ENCODE results near the gene USH2A. TPM values are rescaled to one million over a fixed set of nuclear protein-coding genes. Genes with fewer than 3 reads are reported as not detected.

USH2A gene
- total and polyA plus RNA-seq, 2 experiments from 2014 or later: 0.24 TPM; not detected in 1

DNA sequence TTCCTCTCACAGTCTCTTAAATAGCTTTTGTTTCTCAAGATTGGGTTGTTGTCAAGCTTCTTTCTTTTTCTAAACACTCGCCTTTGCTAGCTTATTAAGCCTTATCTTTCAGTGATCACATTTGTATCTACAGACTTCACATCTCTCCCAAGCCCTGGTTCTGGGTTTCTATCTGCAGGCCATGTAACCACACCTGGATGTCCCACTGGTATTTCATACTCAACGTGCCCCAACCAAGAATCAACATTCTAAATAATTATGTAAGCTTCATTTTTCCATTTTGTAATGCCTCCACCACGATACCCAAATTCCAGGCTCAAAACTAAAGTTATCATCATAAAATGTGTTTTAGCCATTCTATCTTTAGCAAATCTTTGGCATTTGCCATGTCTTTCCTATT, 372.2 kb downstream of the USH2A start:
- Histone ChIP-seq H3K4me1 (ENCODE audit: low read depth) (no peaks in the 10 kb centered on the region), H3K4me3 (no peak overlapping the region), H3K27ac (no peak overlapping the region), H3K9me3 (ENCODE audit: low read depth) (no peaks in the 10 kb centered on the region), H3K27me3 (no peaks in the 10 kb centered on the region), H3K36me3 (no peaks in the 10 kb centered on the region)
- TF ChIP-seq, protein P1, sequence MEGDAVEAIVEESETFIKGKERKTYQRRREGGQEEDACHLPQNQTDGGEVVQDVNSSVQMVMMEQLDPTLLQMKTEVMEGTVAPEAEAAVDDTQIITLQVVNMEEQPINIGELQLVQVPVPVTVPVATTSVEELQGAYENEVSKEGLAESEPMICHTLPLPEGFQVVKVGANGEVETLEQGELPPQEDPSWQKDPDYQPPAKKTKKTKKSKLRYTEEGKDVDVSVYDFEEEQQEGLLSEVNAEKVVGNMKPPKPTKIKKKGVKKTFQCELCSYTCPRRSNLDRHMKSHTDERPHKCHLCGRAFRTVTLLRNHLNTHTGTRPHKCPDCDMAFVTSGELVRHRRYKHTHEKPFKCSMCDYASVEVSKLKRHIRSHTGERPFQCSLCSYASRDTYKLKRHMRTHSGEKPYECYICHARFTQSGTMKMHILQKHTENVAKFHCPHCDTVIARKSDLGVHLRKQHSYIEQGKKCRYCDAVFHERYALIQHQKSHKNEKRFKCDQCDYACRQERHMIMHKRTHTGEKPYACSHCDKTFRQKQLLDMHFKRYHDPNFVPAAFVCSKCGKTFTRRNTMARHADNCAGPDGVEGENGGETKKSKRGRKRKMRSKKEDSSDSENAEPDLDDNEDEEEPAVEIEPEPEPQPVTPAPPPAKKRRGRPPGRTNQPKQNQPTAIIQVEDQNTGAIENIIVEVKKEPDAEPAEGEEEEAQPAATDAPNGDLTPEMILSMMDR (IDR thresholded peaks at IDR 0.05; ENCODE audit: low read depth, low read length): no peak
- DNase-seq (ENCODE audit: low read depth in 1 of 2, low spot score in 1 of 2): no peak

DNA sequence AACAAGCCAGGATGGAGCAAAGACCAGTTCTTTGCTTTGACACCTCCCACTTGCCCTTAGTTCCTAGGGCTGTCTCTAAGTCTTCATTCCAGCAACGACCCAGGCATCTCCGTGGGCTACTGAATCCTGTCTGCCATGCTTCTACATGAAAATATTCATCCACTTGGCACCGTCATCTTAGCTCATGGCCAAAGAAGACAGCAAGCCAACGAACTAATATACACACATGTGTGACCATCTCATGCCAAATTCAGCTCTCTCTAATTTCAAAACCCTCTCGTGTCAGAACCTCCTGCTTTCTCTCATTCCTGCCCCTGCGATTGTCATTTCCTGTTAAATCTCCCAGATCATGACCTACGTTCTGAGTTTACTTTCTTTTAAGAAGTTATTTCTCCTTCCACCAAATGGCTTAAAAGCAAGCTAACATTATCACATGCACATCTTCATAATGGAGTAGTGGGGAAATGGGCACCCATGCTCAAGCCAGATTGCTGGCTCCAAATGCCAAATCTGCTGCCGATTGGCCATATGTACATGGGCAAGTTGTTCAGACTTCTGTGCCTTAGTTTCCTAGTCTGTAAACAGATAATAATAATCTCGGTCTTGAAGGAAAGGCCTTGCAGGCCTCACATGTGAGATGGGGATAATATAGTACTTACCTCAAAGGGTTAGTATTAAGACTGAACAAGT, 373.4 kb downstream of the USH2A start:
- Histone ChIP-seq H3K4me3 (no peak overlapping the region), H3K4me1 (ENCODE audit: low read depth) (no peaks in the 10 kb centered on the region), H3K36me3 (no peaks in the 10 kb centered on the region), H3K9me3 (ENCODE audit: low read depth) (no peaks in the 10 kb centered on the region), H3K27ac (no peak overlapping the region), H3K27me3 (no peaks in the 10 kb centered on the region)
- DNase-seq (ENCODE audit: low read depth in 1 of 2, low spot score in 1 of 2): no peak
- TF ChIP-seq, protein P1 (IDR thresholded peaks at IDR 0.05; ENCODE audit: low read depth, low read length): no peak

DNA sequence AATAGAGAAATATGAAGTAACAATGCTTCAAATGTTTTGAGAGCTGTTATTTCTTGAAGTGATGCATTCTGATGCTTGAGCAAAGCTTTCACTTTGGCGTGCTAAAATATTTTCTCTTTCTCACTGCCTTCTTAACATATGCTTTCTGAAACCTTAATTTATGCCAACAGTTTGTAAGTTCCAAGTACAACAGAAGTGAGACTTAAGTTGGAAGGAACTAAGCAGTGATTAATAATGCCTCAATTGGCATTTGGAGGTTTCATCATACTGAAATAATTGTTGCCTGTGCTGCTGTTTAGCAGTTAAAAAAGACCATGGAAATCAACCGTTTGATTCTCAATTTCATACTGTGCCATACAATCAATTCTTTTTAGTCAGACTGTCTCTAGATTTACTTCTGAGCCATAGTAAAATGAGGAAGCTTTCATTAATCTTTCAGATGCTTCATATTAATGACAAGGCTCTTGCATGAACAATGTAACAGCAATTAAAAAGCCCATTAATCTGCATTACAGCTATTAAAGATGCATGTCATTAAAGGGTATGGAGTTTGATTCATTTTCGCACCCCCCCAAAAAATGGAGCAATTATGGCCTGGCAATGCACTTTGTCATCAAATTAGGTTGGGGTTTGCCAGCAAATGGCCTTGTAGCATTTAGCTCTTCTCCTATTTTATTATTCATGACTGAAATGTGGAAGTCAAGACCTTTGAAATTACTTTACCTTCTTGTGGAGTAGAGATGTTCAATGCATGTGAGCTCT, 375.3 kb downstream of the USH2A start:
- H3K4me1 ChIP-seq (ENCODE audit: low read depth): no peaks in the 10 kb centered on the region
- DNase-seq (ENCODE audit: low read depth in 1 of 2, low spot score in 1 of 2): no peak
- no peak overlapping the region for H3K27ac ChIP-seq
- no peak overlapping the region for H3K4me3 ChIP-seq
- H3K9me3 ChIP-seq (ENCODE audit: low read depth): no peaks in the 10 kb centered on the region
- H3K27me3 ChIP-seq: no peaks in the 10 kb centered on the region
- TF ChIP-seq, protein P1 (IDR thresholded peaks at IDR 0.05; ENCODE audit: low read depth, low read length): no peak
- H3K36me3 ChIP-seq: no peaks in the 10 kb centered on the region

DNA sequence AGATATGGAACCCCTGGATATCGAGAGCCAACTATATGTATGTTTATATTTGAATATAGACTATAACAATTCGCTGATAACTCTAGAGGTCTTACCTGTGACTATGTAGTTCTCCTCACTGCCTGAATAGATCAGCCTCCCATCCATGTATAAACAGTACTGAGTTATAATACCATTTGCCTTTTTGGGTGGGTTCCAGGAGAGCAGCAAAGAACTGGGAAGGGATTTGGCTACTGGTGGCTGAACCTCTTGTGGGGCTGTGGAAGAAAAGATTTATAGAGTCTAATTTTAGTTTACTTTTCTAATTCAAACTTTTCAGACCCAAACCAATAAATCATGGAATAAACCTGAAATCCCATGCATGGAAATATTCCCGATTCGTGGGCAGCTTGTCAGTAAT, 376.9 kb downstream of the USH2A start:
- Histone ChIP-seq H3K27ac (no peak overlapping the region), H3K4me1 (ENCODE audit: low read depth) (no peaks in the 10 kb centered on the region), H3K36me3 (no peaks in the 10 kb centered on the region), H3K9me3 (ENCODE audit: low read depth) (no peaks in the 10 kb centered on the region), H3K27me3 (no peaks in the 10 kb centered on the region), H3K4me3 (no peak overlapping the region)
- TF ChIP-seq, protein P1 (IDR thresholded peaks at IDR 0.05; ENCODE audit: low read depth, low read length): no peak
- DNase-seq (ENCODE audit: low read depth in 1 of 2, low spot score in 1 of 2): no peak

DNA sequence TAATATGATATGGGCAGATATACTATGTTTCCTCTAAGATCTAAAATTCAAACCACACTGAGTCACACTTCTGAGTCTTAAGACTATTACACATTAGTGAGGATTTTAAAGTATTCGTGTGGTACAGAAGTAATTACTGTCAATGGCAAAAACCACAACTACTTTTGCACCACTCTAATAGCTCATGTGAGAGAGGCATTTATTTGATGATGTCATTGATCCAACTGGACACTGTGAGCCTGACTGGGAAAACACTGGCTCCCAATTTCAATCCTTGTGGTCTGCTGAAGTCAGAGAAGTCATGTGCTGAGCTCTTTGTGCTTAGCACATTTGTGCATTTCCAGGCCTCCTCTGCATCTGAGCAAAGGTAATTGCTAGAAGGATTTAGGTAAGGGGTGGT, 377.8 kb downstream of the USH2A start:
- TF ChIP-seq, protein P1 (IDR thresholded peaks at IDR 0.05; ENCODE audit: low read depth, low read length): no peak
- H3K4me3 ChIP-seq: no peak overlapping the region
- no peaks in the 10 kb centered on the region for H3K4me1 ChIP-seq (ENCODE audit: low read depth)
- H3K27me3 ChIP-seq: no peaks in the 10 kb centered on the region
- no peak overlapping the region for H3K27ac ChIP-seq
- H3K9me3 ChIP-seq (ENCODE audit: low read depth): no peaks in the 10 kb centered on the region
- no peaks in the 10 kb centered on the region for H3K36me3 ChIP-seq
- peak in 1 of 2 donors; percentile 69 for DNase-seq (ENCODE audit: low read depth in 1 of 2, low spot score in 1 of 2)
